Vagina (tissue), 2 donors: Measurements from ENCODE around the gene CTNND2.

Experiments
- POLR2A ChIP-seq, 2 donors: fragments of 450-650 bp; IDR thresholded peaks; one replicate each; pipeline ENCODE4 v1.6.1; 2017; ENCODE audit warnings: antibody characterized with exemption in 2 of 2, mild to moderate bottlenecking in 2 of 2, moderate library complexity in 2 of 2
- TF ChIP-seq, protein P1 (sequence below), 3 experiments: fragments of 450-650 bp in 2 of 3; fragments of 200-600 bp in 1 of 3; sonication (generic) in 1 of 3; IDR thresholded peaks; one replicate each; pipeline ENCODE4 v1.5.1; 2017 to 2019; ENCODE audit warnings: antibody characterized with exemption in 3 of 3, mild to moderate bottlenecking in 2 of 3, moderate library complexity in 2 of 3

DNA sequence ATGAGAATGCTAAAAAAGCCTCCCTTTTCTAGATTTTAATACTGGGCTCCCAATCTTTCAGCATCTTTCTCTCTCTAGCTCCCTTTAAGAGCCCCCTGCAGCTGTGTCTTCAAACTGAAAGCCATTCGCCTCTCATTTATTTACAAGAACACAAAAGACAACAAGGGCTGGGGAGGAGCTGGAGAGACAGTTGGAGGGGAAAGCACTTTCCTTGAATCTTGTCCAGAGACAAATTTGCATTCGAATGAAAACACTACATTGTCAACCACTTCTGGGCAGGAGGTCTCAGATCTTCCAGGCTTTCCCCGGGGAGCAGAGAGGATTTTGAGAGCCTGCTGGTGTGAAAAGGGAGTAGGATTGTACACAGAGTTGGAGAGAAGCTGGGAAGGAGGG lies 518.3 kb downstream of the CTNND2 start:
- TF ChIP-seq POLR2A (IDR thresholded peaks at IDR 0.05), result no peak
- TF ChIP-seq, protein P1, sequence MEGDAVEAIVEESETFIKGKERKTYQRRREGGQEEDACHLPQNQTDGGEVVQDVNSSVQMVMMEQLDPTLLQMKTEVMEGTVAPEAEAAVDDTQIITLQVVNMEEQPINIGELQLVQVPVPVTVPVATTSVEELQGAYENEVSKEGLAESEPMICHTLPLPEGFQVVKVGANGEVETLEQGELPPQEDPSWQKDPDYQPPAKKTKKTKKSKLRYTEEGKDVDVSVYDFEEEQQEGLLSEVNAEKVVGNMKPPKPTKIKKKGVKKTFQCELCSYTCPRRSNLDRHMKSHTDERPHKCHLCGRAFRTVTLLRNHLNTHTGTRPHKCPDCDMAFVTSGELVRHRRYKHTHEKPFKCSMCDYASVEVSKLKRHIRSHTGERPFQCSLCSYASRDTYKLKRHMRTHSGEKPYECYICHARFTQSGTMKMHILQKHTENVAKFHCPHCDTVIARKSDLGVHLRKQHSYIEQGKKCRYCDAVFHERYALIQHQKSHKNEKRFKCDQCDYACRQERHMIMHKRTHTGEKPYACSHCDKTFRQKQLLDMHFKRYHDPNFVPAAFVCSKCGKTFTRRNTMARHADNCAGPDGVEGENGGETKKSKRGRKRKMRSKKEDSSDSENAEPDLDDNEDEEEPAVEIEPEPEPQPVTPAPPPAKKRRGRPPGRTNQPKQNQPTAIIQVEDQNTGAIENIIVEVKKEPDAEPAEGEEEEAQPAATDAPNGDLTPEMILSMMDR (IDR thresholded peaks at IDR 0.05), result no peak
